K562 (cell line): Measurements from ENCODE around the gene DISP1.

ENCODE experiments used
- MAZ ChIP-seq, 2 experiments: fragments of 450-650 bp in 1 of 2; sonication (generic) in 1 of 2; formaldehyde crosslinking; IDR thresholded peaks in 1 of 2; conservative IDR thresholded peaks in 1 of 2; 2 replicates each; pipeline versions ENCODE4 v1.4.0 to v1.5.0; 2020; ENCODE audit warnings: mild to moderate bottlenecking in 1 of 2, missing genetic modification reagents in 1 of 2
- TF ChIP-seq, protein P1 (sequence below): fragments of 250-450 bp; sonication (Bioruptor Pico); IDR thresholded peaks from 2 replicates; pipeline ENCODE4 v1.8.0; 2022; ENCODE audit warnings: moderate library complexity, mild to moderate bottlenecking, inconsistent platforms

- TF ChIP-seq MAZ (CRISPR knock-in tag; conservative IDR thresholded peaks at IDR 0.05 in 1 of 2, IDR thresholded peaks at IDR 0.05 in 1 of 2) = no peak
- TF ChIP-seq, protein P1, sequence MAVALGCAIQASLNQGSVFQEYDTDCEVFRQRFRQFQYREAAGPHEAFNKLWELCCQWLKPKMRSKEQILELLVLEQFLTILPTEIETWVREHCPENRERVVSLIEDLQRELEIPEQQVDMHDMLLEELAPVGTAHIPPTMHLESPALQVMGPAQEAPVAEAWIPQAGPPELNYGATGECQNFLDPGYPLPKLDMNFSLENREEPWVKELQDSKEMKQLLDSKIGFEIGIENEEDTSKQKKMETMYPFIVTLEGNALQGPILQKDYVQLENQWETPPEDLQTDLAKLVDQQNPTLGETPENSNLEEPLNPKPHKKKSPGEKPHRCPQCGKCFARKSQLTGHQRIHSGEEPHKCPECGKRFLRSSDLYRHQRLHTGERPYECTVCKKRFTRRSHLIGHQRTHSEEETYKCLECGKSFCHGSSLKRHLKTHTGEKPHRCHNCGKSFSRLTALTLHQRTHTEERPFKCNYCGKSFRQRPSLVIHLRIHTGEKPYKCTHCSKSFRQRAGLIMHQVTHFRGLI = no peak
Measured at GRCh38 chr1:222824641-222825040, 9.8 kb downstream of the DISP1 start.
